ENCODE measurements around the gene DHRS7. TPM values are rescaled to one million over a fixed set of nuclear protein-coding genes. Genes with fewer than 3 reads are reported as not detected.

The DHRS7 gene
- 10 to 100 TPM; 50.0 to 75.0 (median 54.1) TPM for total RNA-seq (2021; fragmentation: NEBNext Ultra II Directional; extraction: Animal tissue kit (Norgen Biotek cat#: 25700))
- long read RNA-seq, transcript DHRS7-209 (7 exons, 1,322 nt) = major isoform, 126 of 153 reads
- long read RNA-seq, transcript DHRS7-206 (2 exons, 563 nt) = minor isoform, 5 of 153 reads
- long read RNA-seq, partial matches to known transcripts = 7 of 153 reads
- long read RNA-seq, other reads (novel, unspliced or antisense) = 11 of 153 reads

GRCh38 chr14:60164712-60165546 lies at the start of gene DHRS7:
Gene DHRS7 (minus strand): TSS chr14:60165398. CDS start chr14:60165309, 89 bp downstream.
- no peaks in the 10 kb centered on the region for H3K9me3 Mint-ChIP-seq
- no peaks in the 10 kb centered on the region for H3K27me3 Mint-ChIP-seq (ENCODE audit: insufficient read depth)
- H3K4me1 Mint-ChIP-seq (ENCODE audit: low read depth) = peaks cover 37% of the 10 kb centered on the region
- H3K4me3 Mint-ChIP-seq = peak within 1 kb of the TSS; percentile 95
- peak; percentile 67 for TF ChIP-seq CTCF (IDR thresholded peaks at IDR 0.05)
- peak; percentile 66 for DNase-seq
- no peaks in the 10 kb centered on the region for H3K36me3 Mint-ChIP-seq (ENCODE audit: low read depth)
- H3K27ac Mint-ChIP-seq = peak within 1 kb of the TSS; percentile 95

GRCh38 chr14:60214415-60215126 lies 49.4 kb upstream of the DHRS7 start:
- no peaks in the 10 kb centered on the region for H3K4me1 Mint-ChIP-seq (ENCODE audit: low read depth)
- no peak overlapping the region for H3K27ac Mint-ChIP-seq
- H3K9me3 Mint-ChIP-seq = no peaks in the 10 kb centered on the region
- H3K4me3 Mint-ChIP-seq = no peak overlapping the region
- DNase-seq = no peak
- H3K27me3 Mint-ChIP-seq (ENCODE audit: insufficient read depth) = peaks cover 17% of the 10 kb centered on the region
- no peaks in the 10 kb centered on the region for H3K36me3 Mint-ChIP-seq (ENCODE audit: low read depth)
- no peak for TF ChIP-seq CTCF (IDR thresholded peaks at IDR 0.05)

- Mint-ChIP-seq H3K27ac (no peak overlapping the region), H3K9me3 (no peaks in the 10 kb centered on the region)
- TF ChIP-seq CTCF (IDR thresholded peaks at IDR 0.05) = no peak
Observed at GRCh38 chr14:60214003-60214402, 48.8 kb upstream of the DHRS7 start.

GRCh38 chr14:60212503-60213371 lies 47.5 kb upstream of the DHRS7 start:
- Mint-ChIP-seq H3K36me3 (ENCODE audit: low read depth) (no peaks in the 10 kb centered on the region), H3K4me3 (no peak overlapping the region), H3K9me3 (no peaks in the 10 kb centered on the region), H3K4me1 (ENCODE audit: low read depth) (no peaks in the 10 kb centered on the region), H3K27me3 (ENCODE audit: insufficient read depth) (peaks cover 13% of the 10 kb centered on the region), H3K27ac (no peak overlapping the region)
- no peak for DNase-seq
- TF ChIP-seq CTCF (IDR thresholded peaks at IDR 0.05) = no peak

More at GRCh38 chr14:60214003-60214402, 48.8 kb upstream of the DHRS7 start:
- DNase-seq = no peak
- Mint-ChIP-seq H3K4me3 (no peak overlapping the region), H3K4me1 (ENCODE audit: low read depth) (no peaks in the 10 kb centered on the region), H3K36me3 (ENCODE audit: low read depth) (no peaks in the 10 kb centered on the region), H3K27me3 (ENCODE audit: insufficient read depth) (peaks cover 14% of the 10 kb centered on the region)

GRCh38 chr14:60211153-60211552 lies 46.0 kb upstream of the DHRS7 start:
- Mint-ChIP-seq H3K4me3 (no peak overlapping the region), H3K9me3 (no peaks in the 10 kb centered on the region)

More at GRCh38 chr14:60211153-60211552, 46.0 kb upstream of the DHRS7 start:
- Mint-ChIP-seq H3K27me3 (ENCODE audit: insufficient read depth) (peaks cover 13% of the 10 kb centered on the region), H3K4me1 (ENCODE audit: low read depth) (no peaks in the 10 kb centered on the region), H3K36me3 (ENCODE audit: low read depth) (no peaks in the 10 kb centered on the region), H3K27ac (no peak overlapping the region)
- TF ChIP-seq CTCF (IDR thresholded peaks at IDR 0.05) = no peak
- no peak for DNase-seq
